ENCODE measurements around the gene CLTCL1.
"Not testable (repeated sequence)": the region's sequence is repeated elsewhere in the genome, so short reads cannot be mapped to it uniquely, and the experiment has no call there.

CLTCL1 gene

GRCh38 chr22:19290400-19291217 is 910 bp downstream of the CLTCL1 start:
- ATAC-seq (no peak), DNase-seq (no peak)

- ATAC-seq = no peak
Measured at GRCh38 chr22:19289475-19290161, 1.9 kb downstream of the CLTCL1 start.

GRCh38 chr22:19287889-19288288 is 3.6 kb downstream of the CLTCL1 start:
- ATAC-seq = no peak
- no peak for DNase-seq

More at GRCh38 chr22:19289475-19290161, 1.9 kb downstream of the CLTCL1 start:
- peak; percentile 20 for DNase-seq

- DNase-seq (no peak), ATAC-seq (no peak)
Measured at GRCh38 chr22:19287076-19287707, 4.3 kb downstream of the CLTCL1 start.

- ATAC-seq = no peak
- DNase-seq = no peak
Measured at GRCh38 chr22:19285831-19286230, 5.7 kb downstream of the CLTCL1 start.

- not testable (repeated sequence) for DNase-seq, ATAC-seq
Measured at GRCh38 chr22:19279143-19279542, 12.4 kb downstream of the CLTCL1 start.

GRCh38 chr22:19277785-19278184 is 13.7 kb downstream of the CLTCL1 start:
- no peak for DNase-seq
- no peak for ATAC-seq

- ATAC-seq (no peak), DNase-seq (no peak)
Measured at GRCh38 chr22:19275919-19276600, 15.5 kb downstream of the CLTCL1 start.

GRCh38 chr22:19275513-19275912 is 16.0 kb downstream of the CLTCL1 start:
- DNase-seq (no peak), ATAC-seq (no peak)

GRCh38 chr22:19275104-19275503 is 16.4 kb downstream of the CLTCL1 start:
- DNase-seq (no peak), ATAC-seq (no peak)

- no peak for DNase-seq
- no peak for ATAC-seq
Measured at GRCh38 chr22:19271856-19272535, 19.5 kb downstream of the CLTCL1 start.

- ATAC-seq (no peak), DNase-seq (no peak)
Measured at GRCh38 chr22:19271273-19271855, 20.2 kb downstream of the CLTCL1 start.

- no peak for ATAC-seq
Measured at GRCh38 chr22:19270873-19271272, 20.6 kb downstream of the CLTCL1 start.

GRCh38 chr22:19266547-19267086 is 24.9 kb downstream of the CLTCL1 start:
- DNase-seq (no peak), ATAC-seq (no peak)

More at GRCh38 chr22:19270873-19271272, 20.6 kb downstream of the CLTCL1 start:
- DNase-seq = no peak

GRCh38 chr22:19265779-19266178 is 25.7 kb downstream of the CLTCL1 start:
- no peak for ATAC-seq
- no peak for DNase-seq

- DNase-seq = no peak
- no peak for ATAC-seq
Measured at GRCh38 chr22:19260804-19261203, 30.7 kb downstream of the CLTCL1 start.

GRCh38 chr22:19260194-19260593 is 31.3 kb downstream of the CLTCL1 start:
- no peak for ATAC-seq

GRCh38 chr22:19258968-19259288 is 32.6 kb downstream of the CLTCL1 start:
- ATAC-seq, DNase-seq: not testable (repeated sequence)

More at GRCh38 chr22:19260194-19260593, 31.3 kb downstream of the CLTCL1 start:
- DNase-seq = no peak

- no peak for ATAC-seq
- no peak for DNase-seq
Measured at GRCh38 chr22:19258371-19258770, 33.1 kb downstream of the CLTCL1 start.

- DNase-seq, ATAC-seq: not testable (repeated sequence)
Measured at GRCh38 chr22:19256362-19256761, 35.2 kb downstream of the CLTCL1 start.

GRCh38 chr22:19253143-19253542 is 38.4 kb downstream of the CLTCL1 start:
- DNase-seq (no peak), ATAC-seq (no peak)

Data from stimulated activated naive CD8-positive, alpha-beta T cell treated with anti-CD3 and anti-CD28 coated beads, Interleukin-15, Interleukin-2, amounts not matched to agents 100 U/mL and 50 U/mL, for 24 hours (primary cell).